ENCODE measurements around the gene YPEL1. TPM values are rescaled to one million over a fixed set of nuclear protein-coding genes. Genes with fewer than 3 reads are reported as not detected.

Gene YPEL1
- total and polyA plus RNA-seq, 2 of the 8 experiments (the other 6 are each of a cell fraction or from before 2014, with no cell fraction given): 6.0 to 6.7 TPM

DNA sequence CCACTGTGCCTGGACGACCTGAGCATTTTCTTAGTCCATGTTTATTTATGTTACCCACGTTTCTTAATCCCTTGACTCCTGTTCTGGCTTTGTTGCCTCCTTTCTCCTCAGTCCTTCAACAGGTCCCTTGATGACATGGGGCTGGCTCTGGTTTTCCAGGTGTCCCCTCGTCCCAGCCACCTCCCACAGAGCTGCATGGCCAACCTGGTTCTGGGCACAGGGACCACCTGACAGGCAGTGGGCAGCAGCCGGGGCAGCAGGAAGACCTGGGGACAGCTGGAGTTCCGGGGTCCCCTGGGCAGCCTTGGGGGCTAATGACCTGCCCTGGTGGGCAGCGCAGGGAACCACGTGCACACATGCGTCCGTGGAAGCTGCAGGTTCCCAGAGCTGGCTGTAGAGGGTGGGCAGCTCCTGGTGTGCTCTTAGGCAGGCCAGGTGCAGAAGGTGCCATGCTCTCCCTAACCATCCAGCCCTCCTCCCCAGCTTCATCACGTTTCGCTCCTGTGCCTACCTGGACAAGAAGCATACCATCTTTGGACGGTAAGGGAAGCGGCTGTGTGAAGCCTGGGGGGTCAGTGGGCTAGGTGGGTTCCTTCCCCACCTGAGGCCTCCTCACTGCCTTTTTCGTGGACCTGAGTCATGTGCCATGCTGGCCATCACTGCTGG lies 42.1 kb downstream of the YPEL1 start:
- no peak overlapping the region for H3K4ac ChIP-seq (replicated peaks; ENCODE audit: insufficient read length, low read depth, low read length)
- no peak overlapping the region for H3K23ac ChIP-seq (ENCODE audit: insufficient read length)
- H3K27ac ChIP-seq (ENCODE audit: low read depth, low read length): no peak overlapping the region
- H3K9me3 ChIP-seq (ENCODE audit: insufficient read depth in 2 of 2, low read depth in 1 of 2, low read length in 1 of 2): no peaks in the 10 kb centered on the region
- CTCF ChIA-PET (ENCODE audit: partially characterized antibody): interaction anchor here (0.5 to 1.1 kb wide), 4 partner anchors 21 to 245 kb away, joined by 3 to 5 read pairs (median 3); no protein-coding TSS in a partner anchor
- no peak overlapping the region for H2BK12ac ChIP-seq (ENCODE audit: low read depth, low read length)
- WGBS, 2 experiments (ENCODE audit: extremely low coverage in 1 of 2, insufficient coverage in 1 of 2, insufficient read length in 1 of 2, insufficient replicate concordance in 2 of 2, low coverage in 1 of 2, low lambda C conversion rate in 2 of 2, missing lambda C conversion rate in 1 of 2): 94% methylated on average over 14 of the region's 14 CpGs; no CpG with 5 or more reads in 1 of the 2 experiments
- no peaks in the 10 kb centered on the region for H3K79me1 ChIP-seq (ENCODE audit: low read depth, low read length)
- no peak overlapping the region for H3K18ac ChIP-seq (ENCODE audit: extremely low read depth, low read length)
- no peak overlapping the region for H2BK120ac ChIP-seq (replicated peaks; ENCODE audit: low read depth, low read length)
- no peak overlapping the region for H3K9ac ChIP-seq (replicated peaks in 1 of 4; ENCODE audit: extremely low read depth in 1 of 4, low read depth in 3 of 4, low read length in 3 of 4)
- no peak overlapping the region; the same call in 1 of the 2 replicates for H2BK5ac ChIP-seq (ENCODE audit: low read depth, low read length)
- POLR2A ChIA-PET (ENCODE audit: partially characterized antibody): interaction anchor here (1.9 to 2.1 kb wide), 2 partner anchors 13 to 42 kb away, joined by 4 read pairs; partner anchors contain the start of gene YPEL1
- H3K27me3 ChIP-seq (replicated peaks in 1 of 4; ENCODE audit: control insufficient read depth in 3 of 4, extremely low read depth in 1 of 4, insufficient read depth in 3 of 4, low read length in 3 of 4): no peaks in the 10 kb centered on the region
- H3K4me1 ChIP-seq (replicated peaks in 1 of 4; ENCODE audit: control insufficient read depth in 3 of 4, insufficient read depth in 4 of 4, low read length in 3 of 4): no peaks in the 10 kb centered on the region
- no peak overlapping the region for H4K8ac ChIP-seq (ENCODE audit: extremely low read depth, insufficient read depth, low read length)
- H4K20me1 ChIP-seq (replicated peaks in 1 of 2; ENCODE audit: control insufficient read depth in 1 of 2, insufficient read depth in 2 of 2, low read length in 2 of 2): peaks cover 0 to 5% of the 10 kb centered on the region in 2 experiments
- no peak overlapping the region for H2AK5ac ChIP-seq (ENCODE audit: low read depth, low read length)
- no peak for DNase-seq (ENCODE audit: low read depth in 1 of 2, low spot score in 2 of 2)
- H2BK20ac ChIP-seq (ENCODE audit: low read length): no peak overlapping the region
- H3K56ac ChIP-seq (replicated peaks; ENCODE audit: insufficient read length, low read depth, low read length): no peak overlapping the region
- peaks cover 4% of the 10 kb centered on the region; the same call in 1 of the 2 replicates for H3K23me2 ChIP-seq (ENCODE audit: low read depth, low read length)
- TF ChIP-seq PHF8 (conservative IDR thresholded peaks at IDR 0.05; ENCODE audit: low read depth, low read length): no peak
- TF ChIP-seq SAP30 (IDR thresholded peaks at IDR 0.05; ENCODE audit: insufficient read depth, insufficient replicate concordance, low read length): no peak
- TF ChIP-seq ASH2L (IDR thresholded peaks at IDR 0.05; ENCODE audit: low read length): no peak
- TF ChIP-seq RAD21 (IDR thresholded peaks at IDR 0.05 in 1 of 2, conservative IDR thresholded peaks at IDR 0.05 in 1 of 2; ENCODE audit: low read depth in 2 of 2, low read length in 2 of 2): no peak
- no peak for TF ChIP-seq KDM1A (IDR thresholded peaks at IDR 0.05; ENCODE audit: borderline replicate concordance, low read length)
- no peak for TF ChIP-seq NRF1 (IDR thresholded peaks at IDR 0.05; ENCODE audit: low read depth, low read length)
- TF ChIP-seq POU5F1 (IDR thresholded peaks at IDR 0.05; ENCODE audit: low read depth, low read length): no peak
- no peak for TF ChIP-seq TBP (IDR thresholded peaks at IDR 0.05; ENCODE audit: low read depth, low read length)
- no peak overlapping the region for H4K91ac ChIP-seq (replicated peaks; ENCODE audit: insufficient read length, low read length)
- H4K5ac ChIP-seq (ENCODE audit: insufficient read length, low read depth, low read length): no peak overlapping the region
- no peak overlapping the region for H2AFZ ChIP-seq (ENCODE audit: low read length)
- H2BK15ac ChIP-seq (ENCODE audit: low read length): no peak overlapping the region
- H3K4me3 ChIP-seq (ENCODE audit: extremely low read depth in 1 of 4, insufficient read depth in 2 of 4, low read depth in 3 of 4, low read length in 4 of 4): no peak overlapping the region
- H3K14ac ChIP-seq (ENCODE audit: insufficient read length): no peak overlapping the region
- H3K4me2 ChIP-seq (ENCODE audit: insufficient read depth in 1 of 2, low read depth in 2 of 2, low read length in 2 of 2): no peak overlapping the region
- H3K79me2 ChIP-seq (ENCODE audit: control insufficient read depth in 1 of 2, insufficient read depth in 2 of 2, low read length in 2 of 2): no peaks in the 10 kb centered on the region
- peaks cover 4 to 16% (median 7%) of the 10 kb centered on the region in 4 experiments; a peak in 5 of 8 replicates for H3K36me3 ChIP-seq (ENCODE audit: control insufficient read depth in 2 of 4, insufficient read depth in 4 of 4, low read length in 3 of 4)
- FAIRE-seq: no peak

Measured in H1 (cell line).